OCI-LY7 (cell line): Measurements from ENCODE around the gene FBLN5. TPM values are rescaled to one million over a fixed set of nuclear protein-coding genes. Genes with fewer than 3 reads are reported as not detected.

Experiments used
- BruUV-seq: library from RNA; stranded (reverse); fragments of 400-500 nt; replicated peaks from 2 replicates; lab custom pipeline; 2021; lab: Mats Ljungman, UMichigan
- CTCF ChIA-PET: fragments of 300-600 bp; sonication (Branson Sonifier 250); formaldehyde crosslinking; loops from one replicate; lab custom pipeline; 2022; ENCODE audit warnings: antibody characterized with exemption; ENCODE audit not compliant: unreplicated experiment; lab: Charles Lee
- POLR2A ChIA-PET: fragments of 300-600 bp; sonication (Branson Sonifier 250); formaldehyde crosslinking; loops from one replicate; lab custom pipeline; 2022; ENCODE audit warnings: antibody characterized with exemption; lab: Charles Lee
- DNase-seq: peaks from one replicate; pipeline ENCODE4 v3.0.0-alpha.2; 2015; ENCODE audit warnings: low spot score
- H2AFZ ChIP-seq: fragments of 200-600 bp; sonication (generic), shearing (Covaris generic); 2 replicates; pipeline ENCODE4 v1.6.1; 2014; ENCODE audit warnings: mild to moderate bottlenecking, antibody characterized with exemption, low read length, moderate library complexity
- H3K27ac ChIP-seq: fragments of 200-600 bp; sonication (generic); 2 replicates; pipeline ENCODE4 v1.5.1; 2014; ENCODE audit warnings: mixed run types, low read depth, mild to moderate bottlenecking, moderate library complexity, low read length, inconsistent platforms; ENCODE audit not compliant: poor library complexity, severe bottlenecking
- H3K36me3 ChIP-seq: fragments of 200-600 bp; sonication (generic); 2 replicates; pipeline ENCODE4 v1.6.1; 2014; ENCODE audit warnings: mild to moderate bottlenecking, antibody characterized with exemption, low read length, moderate library complexity, mixed read lengths; ENCODE audit not compliant: insufficient read depth
- H3K4me1 ChIP-seq: fragments of 200-600 bp; sonication (generic); 2 replicates; pipeline ENCODE4 v1.5.1; 2014; ENCODE audit warnings: mild to moderate bottlenecking, low read length; ENCODE audit not compliant: insufficient read depth, poor library complexity, severe bottlenecking
- H3K4me2 ChIP-seq: fragments of 200-600 bp; sonication (generic); 2 replicates; pipeline ENCODE4 v1.6.1; 2014; ENCODE audit warnings: mild to moderate bottlenecking, low read length
- H3K4me3 ChIP-seq: fragments of 200-600 bp; sonication (generic); 2 replicates; pipeline ENCODE4 v1.5.1; 2014; ENCODE audit warnings: mild to moderate bottlenecking, low read depth, low read length; ENCODE audit not compliant: poor library complexity, severe bottlenecking
- H3K79me2 ChIP-seq: fragments of 200-600 bp; sonication (generic); 2 replicates; pipeline ENCODE4 v1.6.1; 2016; ENCODE audit warnings: low read depth, mild to moderate bottlenecking, low read length, moderate library complexity, mixed read lengths; ENCODE audit not compliant: insufficient read depth
- H3K9me2 ChIP-seq: fragments of 200-600 bp; sonication (generic); 2 replicates; pipeline ENCODE4 v1.6.1; 2016; ENCODE audit warnings: mild to moderate bottlenecking, low read length, mixed read lengths; ENCODE audit not compliant: insufficient read depth
- H3K9me3 ChIP-seq: fragments of 200-600 bp; sonication (generic); 2 replicates; pipeline ENCODE4 v1.6.1; 2014; ENCODE audit warnings: mild to moderate bottlenecking, mixed run types, low read length, mixed read lengths
- H4K20me1 ChIP-seq: fragments of 200-600 bp; sonication (generic); 2 replicates; pipeline ENCODE4 v1.6.1; 2014; ENCODE audit warnings: mild to moderate bottlenecking, antibody characterized with exemption, low read length, moderate library complexity, mixed read lengths; ENCODE audit not compliant: insufficient read depth
- EZH2phosphoT487 ChIP-seq: fragments of 200-600 bp; sonication (generic); IDR thresholded peaks from 2 replicates; pipeline ENCODE4 v1.6.1; 2018; ENCODE audit warnings: low read depth, borderline replicate concordance, mild to moderate bottlenecking, mixed run types, antibody characterized with exemption, low read length, moderate library complexity, mixed read lengths
- intact Hi-C: fragments of 100-400 bp; cut with micrococcal nuclease; formaldehyde crosslinking; loops from one replicate; pipeline ENCODE4 v1.10.0; 2022; ENCODE audit not compliant: unreplicated experiment
- total RNA-seq, 2 experiments: library from RNA; depleted of rRNA in 1 of 2; stranded (reverse); fragments of >200 nt in 1 of 2; shearing (Covaris generic) in 1 of 2; gene quantifications; 2 replicates each; pipeline ENCODE4 v1.2.3, GENCODE V29; 2014 to 2022
- TF ChIP-seq, protein P1 (sequence below): fragments of 200-600 bp; sonication (generic); conservative IDR thresholded peaks from 2 replicates; pipeline ENCODE4 v1.5.1; 2014; ENCODE audit warnings: mild to moderate bottlenecking, antibody characterized with exemption, low read length, moderate library complexity, mixed read lengths

Gene FBLN5
- total RNA-seq, 2 experiments from 2014 or later = 0.91 to 2.3 TPM

DNA sequence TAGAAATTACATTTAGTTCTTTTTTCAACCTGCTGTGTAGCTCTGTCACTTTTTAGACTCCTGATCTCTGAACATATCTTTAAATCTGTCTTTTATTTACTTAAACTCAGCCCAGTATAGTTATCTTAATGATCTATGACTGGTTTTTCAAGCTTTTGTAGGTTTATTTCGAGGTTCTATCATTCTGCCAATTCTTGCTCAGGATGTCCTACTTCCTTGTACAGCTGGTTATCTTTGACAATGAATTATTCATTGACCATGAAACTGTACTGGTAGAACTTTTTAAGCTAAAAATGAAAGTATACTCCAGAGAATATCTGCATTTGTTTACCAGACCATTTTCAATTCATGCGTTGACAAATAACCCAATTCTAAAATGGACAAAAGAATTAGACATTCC lies 118.0 kb downstream of the FBLN5 start:
- DNase-seq = no peak
- no peaks in the 10 kb centered on the region for H3K9me3 ChIP-seq
- TF ChIP-seq, protein P1, sequence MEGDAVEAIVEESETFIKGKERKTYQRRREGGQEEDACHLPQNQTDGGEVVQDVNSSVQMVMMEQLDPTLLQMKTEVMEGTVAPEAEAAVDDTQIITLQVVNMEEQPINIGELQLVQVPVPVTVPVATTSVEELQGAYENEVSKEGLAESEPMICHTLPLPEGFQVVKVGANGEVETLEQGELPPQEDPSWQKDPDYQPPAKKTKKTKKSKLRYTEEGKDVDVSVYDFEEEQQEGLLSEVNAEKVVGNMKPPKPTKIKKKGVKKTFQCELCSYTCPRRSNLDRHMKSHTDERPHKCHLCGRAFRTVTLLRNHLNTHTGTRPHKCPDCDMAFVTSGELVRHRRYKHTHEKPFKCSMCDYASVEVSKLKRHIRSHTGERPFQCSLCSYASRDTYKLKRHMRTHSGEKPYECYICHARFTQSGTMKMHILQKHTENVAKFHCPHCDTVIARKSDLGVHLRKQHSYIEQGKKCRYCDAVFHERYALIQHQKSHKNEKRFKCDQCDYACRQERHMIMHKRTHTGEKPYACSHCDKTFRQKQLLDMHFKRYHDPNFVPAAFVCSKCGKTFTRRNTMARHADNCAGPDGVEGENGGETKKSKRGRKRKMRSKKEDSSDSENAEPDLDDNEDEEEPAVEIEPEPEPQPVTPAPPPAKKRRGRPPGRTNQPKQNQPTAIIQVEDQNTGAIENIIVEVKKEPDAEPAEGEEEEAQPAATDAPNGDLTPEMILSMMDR = no peak
- TF ChIP-seq EZH2phosphoT487 = no peak
- BruUV-seq = no TSS peak
- no peak overlapping the region for H3K4me3 ChIP-seq
- intact Hi-C loops = no loop called here
- ChIA-PET POLR2A (no interaction called here), CTCF (no interaction called here)
- H3K27ac ChIP-seq = no peak overlapping the region
- no peaks in the 10 kb centered on the region for H3K4me1 ChIP-seq
- no peaks in the 10 kb centered on the region for H3K36me3 ChIP-seq
- H4K20me1 ChIP-seq = no peaks in the 10 kb centered on the region
- H3K9me2 ChIP-seq = no peaks in the 10 kb centered on the region
- no peaks in the 10 kb centered on the region for H3K79me2 ChIP-seq
- no peak overlapping the region for H2AFZ ChIP-seq
- no peak overlapping the region for H3K4me2 ChIP-seq

DNA sequence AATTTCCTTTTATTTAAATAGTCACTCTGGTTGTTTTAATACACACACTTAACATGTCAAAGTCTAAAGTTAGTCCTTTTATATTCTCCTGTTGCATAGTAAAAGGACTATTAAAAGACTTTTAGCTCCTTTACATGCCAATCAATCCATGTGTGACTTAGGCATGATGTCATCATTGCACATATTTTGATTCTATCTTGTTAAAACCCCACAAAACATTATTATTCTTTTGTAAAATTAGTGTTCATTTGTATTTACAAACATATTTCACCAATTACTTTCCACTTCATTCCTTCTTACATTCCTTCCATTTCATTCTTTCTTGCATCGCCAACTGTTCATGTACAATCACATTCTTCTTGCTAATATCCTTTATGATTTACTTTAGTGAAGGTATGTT lies 119.7 kb downstream of the FBLN5 start:
- no peak for TF ChIP-seq EZH2phosphoT487
- TF ChIP-seq, protein P1 = no peak
- H4K20me1 ChIP-seq = no peaks in the 10 kb centered on the region
- H3K79me2 ChIP-seq = no peaks in the 10 kb centered on the region
- CTCF ChIA-PET = no interaction called here
- no TSS peak for BruUV-seq
- no peaks in the 10 kb centered on the region for H3K9me2 ChIP-seq
- intact Hi-C loops = no loop called here
- no peak overlapping the region for H3K4me3 ChIP-seq
- no peak for DNase-seq
- POLR2A ChIA-PET = interaction anchor here (0.7 kb wide), 1 partner anchor 1097 kb away, joined by 3 read pairs; no protein-coding TSS in a partner anchor
- H3K9me3 ChIP-seq = no peaks in the 10 kb centered on the region
- no peaks in the 10 kb centered on the region for H3K4me1 ChIP-seq
- H2AFZ ChIP-seq = no peak overlapping the region
- no peak overlapping the region for H3K4me2 ChIP-seq
- H3K36me3 ChIP-seq = no peaks in the 10 kb centered on the region
- H3K27ac ChIP-seq = no peak overlapping the region

Other genes with a start within 250 kb of the FBLN5 start
- gene CATSPERB, start 215.6 kb downstream of the FBLN5 start, total RNA-seq (2014; rRNA removed; shearing (Covaris generic)) = not detected in 2 replicates
- not detected in 2 replicates for gene CATSPERB, start 215.6 kb downstream of the FBLN5 start, total RNA-seq (2022)
- 0.10 and 0.57 TPM in 2 replicates for gene TC2N, start 80.2 kb downstream of the FBLN5 start, total RNA-seq (2014; rRNA removed; shearing (Covaris generic))
- gene TC2N, start 80.2 kb downstream of the FBLN5 start, total RNA-seq (2022) = not detected in 2 replicates
- 11.8 and 15.1 TPM in 2 replicates for gene TRIP11, start 92.4 kb upstream of the FBLN5 start, total RNA-seq (2014; rRNA removed; shearing (Covaris generic))
- gene TRIP11, start 92.4 kb upstream of the FBLN5 start, total RNA-seq (2022) = 43.2 and 44.4 TPM in 2 replicates
- gene ATXN3, start 158.9 kb upstream of the FBLN5 start, total RNA-seq (2014; rRNA removed; shearing (Covaris generic)) = 21.3 and 40.1 TPM in 2 replicates
- 24.6 and 31.7 TPM in 2 replicates for gene ATXN3, start 158.9 kb upstream of the FBLN5 start, total RNA-seq (2022)
- gene NDUFB1, start 174.0 kb upstream of the FBLN5 start, total RNA-seq (2014; rRNA removed; shearing (Covaris generic)) = 230 and 320 TPM in 2 replicates
- 122 and 129 TPM in 2 replicates for gene NDUFB1, start 174.0 kb upstream of the FBLN5 start, total RNA-seq (2022)
- gene CPSF2, start 174.3 kb upstream of the FBLN5 start, total RNA-seq (2014; rRNA removed; shearing (Covaris generic)) = 40.0 and 46.8 TPM in 2 replicates
- 85.1 and 91.9 TPM in 2 replicates for gene CPSF2, start 174.3 kb upstream of the FBLN5 start, total RNA-seq (2022)